Suprapubic skin (tissue), 4 donors: ENCODE measurements around the gene NT5DC3. TPM values are rescaled to one million over a fixed set of nuclear protein-coding genes. Genes with fewer than 3 reads are reported as not detected.

Experiments
- DNase-seq, 2 donors: peaks; one replicate each; pipeline ENCODE4 v3.0.0-alpha.2; 2019; ENCODE audit warnings: low spot score in 2 of 2
- H3K27ac ChIP-seq: fragments of 200-600 bp; sonication (generic); one replicate; pipeline ENCODE4 v1.5.1; 2019
- H3K27me3 ChIP-seq: fragments of 200-600 bp; sonication (generic); one replicate; pipeline ENCODE4 v1.5.1; 2019
- H3K36me3 ChIP-seq: fragments of 200-600 bp; sonication (generic); one replicate; pipeline ENCODE4 v1.5.1; 2019
- H3K4me1 ChIP-seq: fragments of 200-600 bp; sonication (generic); one replicate; pipeline ENCODE4 v1.5.1; 2019
- H3K4me3 ChIP-seq: fragments of 200-600 bp; sonication (generic); one replicate; pipeline ENCODE4 v1.5.1; 2019; ENCODE audit warnings: mild to moderate bottlenecking
- H3K9me3 ChIP-seq: fragments of 200-600 bp; sonication (generic); one replicate; pipeline ENCODE4 v1.5.1; 2019
- CTCF ChIP-seq, 2 donors: fragments of 200-600 bp in 1 of 2; fragments of 450-650 bp in 1 of 2; sonication (generic) in 1 of 2; IDR thresholded peaks; one replicate each; pipeline ENCODE4 v1.5.1; 2016 to 2019; ENCODE audit warnings: antibody characterized with exemption in 2 of 2, mild to moderate bottlenecking in 1 of 2, moderate library complexity in 1 of 2
- EP300 ChIP-seq: sonication (generic); formaldehyde crosslinking; IDR thresholded peaks from one replicate; pipeline ENCODE4 v1.6.1; 2017; ENCODE audit warnings: antibody characterized with exemption
- POLR2A ChIP-seq, 2 donors: fragments of 450-650 bp; IDR thresholded peaks; one replicate each; pipeline ENCODE4 v1.6.1; 2017; ENCODE audit warnings: antibody characterized with exemption in 2 of 2, mild to moderate bottlenecking in 2 of 2, moderate library complexity in 2 of 2
- POLR2AphosphoS5 ChIP-seq, 3 donors: sonication (generic); formaldehyde crosslinking; IDR thresholded peaks; one replicate each; pipeline ENCODE4 v1.6.1; 2017; ENCODE audit warnings: antibody characterized with exemption in 3 of 3
- WGBS: methylation state at CpG from one replicate; pipeline ENCODE4 v1.1.5; 2018; 5-methylcytosine and 5-hydroxymethylcytosine counted together
- total RNA-seq, 4 donors: library from RNA; depleted of rRNA; stranded (reverse); fragments of >200 nt; gene quantifications; one replicate each; pipeline ENCODE4 v1.1.0, GENCODE V29; 2016

Gene NT5DC3
- total RNA-seq, 4 donors from 2014 or later: 4.2 to 6.5 (median 5.0) TPM

- Histone ChIP-seq H3K36me3 (no peaks in the 10 kb centered on the region), H3K27ac (no peak overlapping the region), H3K4me1 (no peaks in the 10 kb centered on the region), H3K27me3 (peaks cover 11% of the 10 kb centered on the region), H3K9me3 (no peaks in the 10 kb centered on the region), H3K4me3 (no peak overlapping the region)
- 92% methylated on average over 8 of the region's 8 CpGs for WGBS
- TF ChIP-seq CTCF (IDR thresholded peaks at IDR 0.05) (no peak), EP300 (no peak), POLR2A (IDR thresholded peaks at IDR 0.05) (no peak), POLR2AphosphoS5 (IDR thresholded peaks at IDR 0.05) (no peak)
- no peak for DNase-seq
These were observed 115.6 kb downstream of the NT5DC3 start for GRCh38 chr12:103725398-103725797.

Other genes with a start within 250 kb of the NT5DC3 start
- gene HSP90B1, start 89.2 kb upstream of the NT5DC3 start, total RNA-seq: 100 to 1,000 TPM; 138 to 156 (median 141) TPM
- 10 to 100 TPM; 23.4 to 42.2 (median 24.2) TPM for gene TDG, start 124.6 kb upstream of the NT5DC3 start, total RNA-seq
- 1 to 10 TPM; 1.1 to 4.5 (median 2.0) TPM for gene GLT8D2, start 209.0 kb upstream of the NT5DC3 start, total RNA-seq
- 10 to 100 TPM; 16.9 to 28.1 (median 20.0) TPM for gene HCFC2, start 223.3 kb upstream of the NT5DC3 start, total RNA-seq